ENCODE results near the gene POLR3H.

Gene POLR3H

DNA sequence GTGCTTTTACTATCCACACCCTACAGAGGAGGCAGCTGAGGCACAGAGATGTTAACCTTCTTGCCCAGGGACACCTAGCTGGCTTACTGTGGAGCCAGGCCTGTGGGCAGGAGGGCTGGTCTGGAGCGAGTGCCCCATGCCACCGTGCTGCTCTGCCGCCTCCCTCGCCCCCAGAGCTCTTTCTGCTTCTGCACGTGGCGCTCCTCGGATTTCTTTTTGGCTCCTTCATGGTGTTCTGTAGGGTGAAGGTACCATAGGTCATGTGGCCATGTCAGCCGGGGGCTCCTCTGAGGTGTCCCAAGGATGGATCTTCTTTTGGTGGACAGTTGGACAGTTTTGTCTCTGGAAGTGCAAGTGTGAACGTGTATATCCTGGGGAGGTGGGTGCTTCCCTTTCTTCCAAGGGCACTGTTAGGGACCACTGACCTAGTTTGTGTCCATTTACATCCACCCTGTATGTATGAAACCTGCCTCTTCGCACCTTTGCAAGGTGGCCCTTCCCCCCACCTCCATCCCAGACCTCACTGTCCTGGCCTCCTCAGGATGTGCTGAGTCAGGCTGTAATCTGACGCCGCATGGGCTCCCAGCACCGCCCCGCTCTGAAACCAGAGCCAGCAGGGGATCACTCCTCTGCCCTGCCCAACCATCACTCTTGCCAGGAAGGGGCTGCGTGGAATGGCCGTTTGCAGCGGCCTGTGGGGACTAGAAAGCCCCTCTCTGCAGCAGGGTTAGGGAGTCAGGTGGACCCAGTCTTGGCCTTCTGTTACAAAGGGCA is 31.7 kb downstream of the POLR3H start:
- no peak for DNase-seq

DNA sequence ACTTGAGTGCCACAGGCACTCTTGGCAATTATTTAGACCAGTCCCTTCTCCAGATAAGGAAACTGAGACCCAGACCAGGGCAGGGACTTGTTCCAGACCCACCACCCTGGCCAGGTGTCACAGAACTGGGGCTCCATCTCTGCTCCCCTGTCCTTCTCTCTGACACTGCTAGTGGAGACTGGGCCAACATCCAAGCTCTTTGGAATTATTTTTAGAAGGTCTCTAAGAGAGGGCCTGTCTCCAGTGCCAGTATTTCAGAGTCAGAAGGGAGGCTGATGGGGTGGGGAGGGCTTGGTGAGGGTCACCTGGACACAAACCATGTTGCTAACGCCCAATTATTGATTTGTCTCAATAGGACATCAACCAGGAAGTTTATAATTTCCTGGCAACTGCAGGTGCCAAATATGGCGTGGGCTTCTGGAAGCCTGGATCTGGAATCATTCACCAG is 32.7 kb downstream of the POLR3H start:
- DNase-seq = no peak

DNA sequence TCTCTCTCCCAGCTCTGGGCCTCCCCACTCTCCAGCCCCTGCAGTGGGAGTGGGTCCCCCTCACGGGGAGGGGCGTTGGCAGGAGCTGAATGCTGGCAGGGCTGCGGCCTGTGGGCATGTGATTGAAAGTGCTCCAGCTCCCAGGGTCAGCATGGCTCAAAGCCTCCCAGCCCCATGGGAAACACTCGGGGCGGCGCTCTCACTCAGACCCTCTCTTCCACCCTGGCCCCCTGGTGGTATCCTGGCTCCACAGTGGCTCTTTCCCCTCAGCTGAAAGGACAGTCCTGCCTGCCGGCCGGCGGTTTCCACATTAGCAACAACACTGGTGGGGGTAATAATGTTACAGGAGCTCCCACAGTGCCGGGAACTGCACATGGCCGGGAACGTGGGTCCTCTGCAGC is 35.5 kb downstream of the POLR3H start:
- no peak for DNase-seq

DNA sequence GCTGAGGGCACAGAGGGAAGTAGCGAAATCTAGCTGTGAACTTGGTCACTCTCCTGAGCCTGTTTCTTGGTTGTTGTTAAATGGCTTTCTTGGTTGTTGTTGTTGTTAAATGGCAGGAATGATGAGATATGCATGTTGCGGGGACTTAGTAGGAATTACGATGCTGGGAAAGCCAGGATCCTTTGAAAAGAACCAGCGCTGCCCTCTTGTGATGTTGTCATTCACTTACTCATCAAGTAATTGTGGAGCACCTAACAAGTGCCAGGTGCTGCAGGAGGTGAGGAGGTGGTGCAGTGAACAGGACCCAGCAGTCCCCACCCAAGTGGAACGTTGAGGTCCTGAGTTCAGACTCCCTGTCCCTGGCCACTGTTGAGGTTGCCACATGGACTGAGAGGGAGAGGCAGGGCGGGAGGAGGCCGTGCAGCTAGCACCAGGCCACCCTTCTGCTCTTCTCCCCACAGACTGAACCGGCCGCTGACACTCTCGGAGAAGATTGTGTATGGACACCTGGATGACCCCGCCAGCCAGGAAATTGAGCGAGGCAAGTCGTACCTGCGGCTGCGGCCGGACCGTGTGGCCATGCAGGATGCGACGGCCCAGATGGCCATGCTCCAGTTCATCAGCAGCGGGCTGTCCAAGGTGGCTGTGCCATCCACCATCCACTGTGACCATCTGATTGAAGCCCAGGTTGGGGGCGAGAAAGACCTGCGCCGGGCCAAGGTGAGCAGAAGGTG is 36.8 kb downstream of the POLR3H start:
- DNase-seq = no peak

DNA sequence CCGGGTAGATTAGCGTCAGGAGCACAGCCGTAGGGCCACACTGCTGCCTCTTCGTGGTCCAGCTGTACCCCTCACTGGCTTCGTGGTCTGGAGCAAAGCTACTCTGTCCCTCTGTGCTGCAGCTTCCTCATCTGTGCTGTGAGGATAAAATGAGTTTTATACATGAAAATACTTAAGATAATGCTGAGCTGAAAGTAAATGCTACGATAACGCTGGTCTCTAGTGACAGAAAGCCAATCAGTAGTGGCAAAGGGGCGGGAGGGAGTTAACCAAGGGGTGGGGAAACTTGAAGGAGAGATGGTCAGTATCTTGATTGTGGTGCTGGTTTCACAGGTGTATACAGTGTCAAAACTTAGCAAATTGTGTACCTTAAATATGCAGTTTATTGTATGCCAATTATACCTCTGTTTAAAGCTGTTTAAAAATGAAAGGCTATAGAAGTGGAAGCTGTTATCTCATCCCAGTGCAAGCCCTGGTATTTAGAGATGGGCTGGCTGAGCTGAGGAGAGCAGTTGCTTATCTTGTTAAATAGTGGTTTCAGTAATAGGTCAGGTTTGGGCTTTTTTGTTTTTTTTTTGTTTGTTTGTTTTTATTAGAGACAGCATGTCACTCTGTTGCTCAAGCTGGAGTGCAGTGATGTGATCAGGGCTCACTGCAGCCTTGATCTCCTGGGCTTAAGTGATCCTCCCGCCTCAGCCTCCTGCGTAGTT is 38.6 kb downstream of the POLR3H start:
- no peak for DNase-seq

DNA sequence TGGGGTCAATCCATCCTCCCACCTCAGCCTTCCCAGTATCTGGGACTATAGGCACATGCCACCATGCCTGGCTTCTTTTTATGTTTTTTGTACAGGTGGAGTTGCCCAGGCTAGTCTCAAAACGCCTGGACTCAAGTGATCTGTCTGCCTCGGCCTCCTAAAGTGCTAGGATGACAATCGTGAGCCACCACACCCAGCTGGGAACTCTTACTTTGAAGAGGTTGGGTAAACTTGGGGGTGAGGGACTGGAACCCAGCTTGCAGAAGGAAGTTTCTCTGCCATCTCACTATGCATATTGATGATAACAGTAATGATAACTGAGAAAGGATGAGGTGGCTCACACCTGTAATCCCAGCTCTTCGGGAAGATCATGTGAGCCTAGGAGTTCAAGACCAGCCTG is 39.5 kb downstream of the POLR3H start:
- no peak for DNase-seq

DNA sequence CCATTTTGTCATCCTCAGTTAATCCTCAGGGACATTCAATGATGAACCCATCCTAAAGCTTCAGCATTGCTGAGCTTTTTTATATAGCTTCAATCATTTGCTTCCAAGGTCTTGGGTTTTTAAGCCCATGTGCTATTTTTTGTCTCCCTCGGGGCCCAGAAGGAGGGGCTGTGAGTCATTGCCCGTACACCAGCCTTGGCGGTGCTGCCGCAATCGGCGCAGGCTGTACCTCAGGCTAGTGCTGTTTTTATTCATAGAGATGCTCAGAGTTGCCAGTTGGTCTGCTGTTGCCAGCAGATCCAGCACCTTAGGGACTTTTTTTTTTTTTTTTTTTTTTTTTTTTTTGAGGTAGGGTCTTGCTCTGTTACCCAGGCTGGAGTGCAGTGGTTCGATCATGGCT is 39.9 kb downstream of the POLR3H start:
- no peak for DNase-seq

DNA sequence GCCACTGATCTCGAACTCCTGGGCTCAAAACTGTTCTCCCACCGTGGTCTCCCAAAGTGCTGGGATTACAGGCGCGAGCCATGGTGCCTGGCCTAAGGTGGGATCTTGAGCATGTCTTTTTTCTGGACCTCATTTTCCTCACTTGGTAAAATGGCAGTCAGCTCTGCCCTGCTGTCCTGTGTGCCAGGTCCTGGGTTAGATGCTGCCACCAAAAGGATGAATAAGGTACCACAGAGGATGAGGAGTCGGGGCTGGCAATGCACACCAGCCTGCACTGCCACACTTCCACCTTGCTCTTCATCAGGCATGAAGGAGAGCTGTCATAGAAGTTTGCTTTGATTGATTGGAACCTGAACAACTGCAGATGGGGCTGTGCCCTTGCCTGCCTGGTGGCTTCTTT is 43.1 kb downstream of the POLR3H start:
- no peak for DNase-seq

DNA sequence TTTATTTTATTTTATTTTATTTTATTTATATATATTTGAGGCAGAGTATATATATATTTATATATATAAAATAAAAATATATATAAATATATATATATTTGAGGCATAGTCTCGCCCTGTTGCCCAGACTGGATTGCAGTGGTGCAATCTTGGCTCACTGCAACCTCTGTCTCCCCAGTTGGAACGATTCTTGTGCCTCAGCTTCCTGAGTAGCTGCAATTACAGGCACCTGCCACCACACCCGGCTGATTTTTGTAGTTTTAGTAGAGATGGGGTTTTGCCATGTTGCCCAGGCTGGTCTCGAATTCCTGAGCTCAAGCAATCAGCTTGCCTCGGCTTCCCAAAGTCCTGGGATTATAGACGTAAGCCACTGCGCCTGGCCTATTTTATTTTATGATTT is 44.0 kb downstream of the POLR3H start:
- DNase-seq = no peak

DNA sequence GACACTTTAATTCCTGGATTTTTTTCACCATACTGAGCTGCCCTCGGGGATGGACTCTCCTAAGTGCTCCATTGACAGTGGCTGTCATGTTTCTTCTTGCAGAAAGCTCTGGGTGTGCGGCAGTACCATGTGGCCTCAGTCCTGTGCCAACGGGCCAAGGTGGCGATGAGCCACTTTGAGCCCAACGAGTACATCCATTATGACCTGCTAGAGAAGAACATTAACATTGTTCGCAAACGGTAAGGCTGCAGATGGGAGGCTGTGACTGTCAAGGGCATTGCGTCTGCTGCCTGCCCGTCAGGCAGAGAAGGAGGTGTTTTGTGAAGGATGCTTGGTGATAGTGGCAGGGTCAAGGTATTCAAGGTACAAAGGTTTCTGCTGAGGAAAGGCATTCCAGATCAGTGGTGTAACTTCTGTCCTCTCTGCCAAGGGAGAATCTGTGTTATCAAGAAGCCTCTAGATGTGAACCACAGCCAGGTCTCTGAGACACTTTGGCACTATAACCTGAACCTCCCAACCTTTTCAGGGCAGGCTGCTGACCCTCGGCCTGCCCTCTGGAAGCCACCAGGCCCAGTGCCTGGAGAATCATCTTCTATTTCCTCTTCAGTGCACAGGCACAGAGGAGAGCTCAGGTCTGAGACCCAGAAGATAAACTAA is 44.5 kb downstream of the POLR3H start:
- no peak for DNase-seq

DNA sequence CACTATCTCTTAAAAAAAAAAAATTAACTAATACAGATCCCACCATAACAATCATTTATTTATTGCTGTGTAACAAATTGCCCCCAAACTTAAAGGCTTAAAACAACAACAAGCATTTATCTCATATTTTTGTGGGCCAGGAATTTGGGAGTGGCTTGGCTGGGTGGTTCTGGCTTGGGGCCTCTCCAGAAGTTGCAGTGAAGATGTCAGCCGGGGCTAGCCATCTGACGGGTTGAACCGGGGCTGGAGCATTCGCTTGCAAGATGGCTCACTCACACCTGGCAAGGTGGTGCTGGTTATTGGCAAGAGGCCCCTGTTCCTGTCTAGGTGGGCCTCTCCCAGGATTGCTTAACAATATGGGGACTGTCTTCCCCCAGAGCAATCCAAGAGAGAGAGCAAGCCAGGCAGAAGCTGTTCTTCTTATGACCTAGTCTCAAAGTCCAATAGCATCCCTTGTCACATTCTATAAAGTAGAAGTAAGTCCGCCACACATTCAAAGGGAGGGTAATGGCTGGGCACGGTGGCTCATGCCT is 45.9 kb downstream of the POLR3H start:
- no peak for DNase-seq

DNA sequence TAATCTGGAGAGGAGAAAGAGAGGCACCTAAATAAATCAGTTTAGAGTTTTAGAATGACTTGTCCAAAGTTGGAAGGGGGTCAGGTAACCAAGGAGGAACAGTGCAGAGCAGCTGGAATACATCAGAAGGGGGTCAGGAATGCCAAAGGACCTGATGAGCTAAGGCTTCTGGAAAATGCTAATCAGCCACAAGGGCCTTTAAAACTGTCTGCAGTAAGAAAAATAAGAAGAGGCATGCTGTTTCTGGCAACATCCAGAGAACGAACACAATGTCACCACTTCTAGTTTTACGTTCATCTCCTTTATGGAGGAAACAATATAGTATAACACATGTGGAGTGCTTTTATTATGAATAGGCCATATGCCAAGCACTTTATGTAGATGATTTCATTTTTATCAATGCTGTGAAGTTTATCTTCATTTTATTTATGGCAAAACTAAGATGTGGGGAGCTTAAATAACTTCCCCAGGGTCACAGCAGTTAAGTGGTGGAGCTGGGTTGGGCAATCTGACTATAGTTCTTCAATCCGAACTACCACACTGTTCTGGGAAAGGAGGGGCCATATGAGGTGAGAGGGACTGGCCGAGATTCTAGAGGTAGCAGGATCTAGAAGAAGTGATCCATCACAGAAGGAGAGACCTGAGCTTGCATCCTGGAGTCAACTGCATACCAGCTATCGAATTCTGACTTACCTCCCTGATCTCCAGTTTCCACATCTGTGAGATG is 52.7 kb downstream of the POLR3H start:
- DNase-seq = no peak

DNA sequence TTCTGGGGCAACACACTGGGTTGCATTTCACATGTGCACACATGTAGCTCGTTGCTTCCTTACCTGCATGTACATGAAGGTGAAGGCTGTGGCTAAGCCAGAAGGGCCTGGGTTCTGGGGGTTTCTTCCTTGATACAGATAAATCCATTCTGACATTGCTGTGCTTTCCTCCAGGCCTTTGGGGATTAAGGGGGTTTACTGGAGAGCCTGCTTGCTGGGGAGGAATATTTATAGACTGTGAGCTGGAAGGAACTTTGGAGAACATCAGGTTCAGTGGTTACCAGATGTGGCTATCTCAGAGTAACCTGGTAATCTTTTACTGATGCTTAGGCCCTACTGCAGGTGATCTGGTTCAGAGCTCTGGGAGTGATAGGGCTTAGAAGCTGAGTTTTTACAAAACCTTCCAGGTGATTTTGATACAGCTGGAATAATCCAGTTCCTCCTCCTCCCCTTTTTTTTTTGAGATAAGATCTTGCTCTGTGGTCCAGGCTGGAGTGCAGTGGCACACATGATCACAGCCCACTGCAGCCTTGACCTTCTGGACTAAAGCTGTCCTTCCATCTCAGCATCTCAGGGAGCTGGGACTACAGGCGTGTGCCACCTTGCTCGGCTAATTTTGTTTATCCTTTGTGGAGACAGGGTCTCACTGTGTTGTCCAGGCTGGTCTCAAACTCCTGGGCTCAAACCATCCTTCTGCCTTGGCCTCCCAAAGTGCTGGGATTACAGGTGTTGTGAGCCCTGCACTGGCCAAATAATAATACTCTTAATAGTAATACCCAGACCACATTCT is 55.5 kb downstream of the POLR3H start:
- no peak for DNase-seq

DNA sequence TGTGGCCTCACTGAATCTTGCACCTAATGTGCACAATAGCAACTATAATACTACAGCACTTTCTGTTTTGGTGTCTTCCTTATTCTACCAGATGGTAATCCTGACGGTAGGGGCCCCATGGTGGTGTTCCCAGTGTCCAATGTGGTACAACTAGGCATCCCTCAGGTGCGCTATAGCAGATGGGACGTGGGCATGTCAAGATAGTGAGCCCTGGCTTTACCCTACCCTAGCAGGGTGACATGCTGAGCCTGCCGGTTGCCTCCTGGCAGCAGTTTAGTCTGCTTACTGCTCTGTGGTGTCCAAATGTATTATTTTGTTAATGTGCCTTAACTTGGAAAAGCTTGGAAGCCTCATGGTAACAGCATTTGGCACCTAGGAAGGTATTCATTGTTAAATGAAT is 56.2 kb downstream of the POLR3H start:
- DNase-seq = no peak

DNA sequence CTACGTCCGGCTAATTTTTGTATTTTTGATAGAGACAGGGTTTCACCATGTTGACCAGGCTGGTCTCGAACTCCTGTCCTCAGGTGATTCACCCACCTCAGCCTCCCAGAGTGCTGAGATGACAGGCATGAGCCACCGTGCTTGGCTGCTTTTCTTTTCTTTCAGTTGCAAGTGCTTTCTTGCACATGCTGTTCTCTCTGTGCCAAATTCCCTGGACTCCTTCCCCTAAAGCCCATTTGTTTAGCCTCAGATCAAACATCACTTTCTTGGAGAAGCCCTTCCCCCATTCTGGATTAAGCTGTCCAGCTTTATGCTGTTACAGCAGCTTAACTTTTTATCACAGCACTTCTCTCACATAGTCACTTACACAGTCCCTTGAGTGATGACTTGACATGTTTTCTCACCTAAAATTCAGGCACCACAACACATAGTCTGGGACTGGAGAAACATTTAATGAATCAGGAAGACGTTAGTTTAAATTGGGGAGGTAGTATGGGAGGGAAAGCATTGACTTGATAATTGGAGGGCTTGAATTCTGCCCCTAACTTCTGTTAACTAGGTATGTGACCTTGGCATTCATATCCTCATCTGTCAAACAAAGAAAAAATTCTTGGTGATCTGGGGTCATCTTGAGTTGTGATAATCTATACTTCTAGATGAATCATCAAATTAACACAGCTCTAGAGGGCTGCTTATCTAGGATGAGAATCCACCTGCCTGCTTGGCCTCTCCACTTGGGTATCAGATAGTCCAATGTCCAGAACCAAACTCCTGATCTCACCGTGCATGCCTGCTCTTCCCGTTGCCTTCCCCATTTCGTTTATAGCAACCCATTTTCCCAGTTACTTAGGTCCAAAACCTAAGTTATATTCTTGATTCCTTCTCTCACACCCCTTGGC is 57.0 kb downstream of the POLR3H start:
- no peak for DNase-seq

DNA sequence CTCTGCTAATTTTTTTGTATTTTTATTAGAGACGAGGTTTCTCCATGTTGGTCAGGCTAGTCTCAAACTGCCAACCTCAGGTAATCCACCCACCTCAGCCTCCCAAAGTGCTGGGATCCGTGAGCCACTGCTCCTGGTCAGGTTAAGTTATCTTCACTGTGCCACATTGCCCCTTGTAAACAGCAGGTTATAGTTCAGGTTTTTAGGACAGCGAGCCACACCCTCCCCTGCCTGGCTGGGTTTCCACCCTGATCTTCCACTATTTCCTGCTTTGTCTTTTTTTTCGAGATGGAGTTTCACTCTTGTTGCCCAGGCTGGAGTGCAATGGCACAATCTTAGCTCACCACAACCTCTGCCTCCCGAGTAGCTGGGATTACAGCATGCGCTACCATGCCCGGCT is 59.2 kb downstream of the POLR3H start:
- DNase-seq = no peak

DNA sequence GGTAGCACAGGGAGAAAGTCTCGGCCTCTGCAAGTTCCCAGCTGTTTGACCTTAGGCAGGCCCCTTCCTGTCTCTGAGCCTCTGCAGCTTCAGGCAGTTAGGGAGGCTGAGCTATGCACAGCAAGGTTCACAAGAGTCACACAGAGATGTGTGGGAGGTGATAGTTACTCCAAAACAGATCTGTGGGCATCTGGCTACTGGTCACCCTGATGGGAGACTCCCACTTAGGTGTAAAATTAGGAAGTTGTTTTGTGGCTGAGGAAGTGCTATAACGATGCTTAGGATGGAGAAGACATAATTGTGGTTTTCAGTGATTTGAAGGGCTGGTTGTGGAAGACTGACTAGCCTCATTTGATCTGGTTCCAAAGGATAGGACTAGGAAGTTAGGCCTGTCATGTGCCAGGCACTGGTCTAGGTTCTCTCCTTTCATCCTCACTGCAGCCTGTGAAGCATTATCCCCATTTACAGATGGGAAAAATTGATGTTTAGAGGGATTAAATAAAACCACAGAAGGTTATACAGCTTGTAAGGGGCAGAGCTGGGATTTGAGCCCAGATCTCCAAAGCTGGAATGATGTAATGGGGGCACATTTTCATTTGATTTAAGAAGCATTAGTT is 61.8 kb downstream of the POLR3H start:
- peak; percentile 47 to 86 for DNase-seq

DNA sequence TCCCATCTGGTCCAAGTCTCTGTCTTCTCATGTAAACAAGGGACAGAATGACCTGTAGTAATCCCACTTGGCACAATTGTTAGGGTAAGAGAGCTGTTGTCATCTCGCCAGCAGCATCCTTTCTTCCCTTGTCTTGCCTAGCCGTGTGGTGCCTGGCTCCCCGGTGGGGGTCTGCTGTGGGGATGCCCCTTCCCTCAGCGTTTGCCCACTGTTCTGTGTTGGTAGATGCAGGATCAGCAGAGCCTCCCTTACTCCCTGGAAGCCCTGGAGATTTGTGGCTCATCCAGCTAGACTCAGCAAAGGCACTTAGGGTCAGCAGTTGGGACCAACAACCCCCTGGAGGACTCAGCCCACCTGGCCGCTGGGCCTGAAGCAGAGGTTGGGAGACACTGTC is 62.3 kb downstream of the POLR3H start:
- DNase-seq = no peak

DNA sequence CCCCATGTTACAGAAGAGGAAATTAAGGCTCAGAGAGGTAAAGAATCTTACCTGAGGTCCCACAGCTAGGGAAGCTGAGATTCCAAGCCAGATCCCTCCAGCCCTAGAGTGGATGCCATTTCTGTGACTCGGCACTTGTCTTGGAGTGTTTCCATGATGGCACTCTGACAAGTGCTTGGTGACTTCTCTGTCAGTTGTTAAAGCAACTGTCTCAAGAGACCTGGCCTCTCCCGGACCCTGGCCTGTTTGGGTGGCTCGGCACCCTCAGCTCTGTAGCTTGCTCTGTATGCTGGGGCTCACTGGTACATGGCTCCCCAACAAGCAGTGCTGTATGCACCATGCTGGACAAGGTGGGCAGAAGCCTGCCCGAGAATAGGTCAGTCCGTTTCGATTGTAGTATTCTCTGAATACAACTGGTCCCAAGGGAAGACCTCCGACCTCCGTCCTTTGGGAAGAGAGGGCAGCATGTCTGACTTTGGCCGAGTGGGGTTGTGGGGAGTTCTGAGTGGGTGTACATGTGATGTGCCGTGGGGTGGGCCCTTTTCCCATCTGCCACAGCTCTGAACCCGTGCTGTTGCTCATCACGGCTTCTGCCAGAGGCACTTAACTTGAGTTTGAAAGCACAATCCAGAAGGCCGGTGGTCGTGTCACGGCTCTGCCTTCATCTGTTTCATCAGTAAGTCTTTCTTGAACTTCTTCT is 63.0 kb downstream of the POLR3H start:
- DNase-seq = no peak
